ENCODE data around the gene PLXNA2.

GRCh38 chr1:208234721-208235120 is 9.5 kb downstream of the PLXNA2 start:
- TF ChIP-seq, protein P1, sequence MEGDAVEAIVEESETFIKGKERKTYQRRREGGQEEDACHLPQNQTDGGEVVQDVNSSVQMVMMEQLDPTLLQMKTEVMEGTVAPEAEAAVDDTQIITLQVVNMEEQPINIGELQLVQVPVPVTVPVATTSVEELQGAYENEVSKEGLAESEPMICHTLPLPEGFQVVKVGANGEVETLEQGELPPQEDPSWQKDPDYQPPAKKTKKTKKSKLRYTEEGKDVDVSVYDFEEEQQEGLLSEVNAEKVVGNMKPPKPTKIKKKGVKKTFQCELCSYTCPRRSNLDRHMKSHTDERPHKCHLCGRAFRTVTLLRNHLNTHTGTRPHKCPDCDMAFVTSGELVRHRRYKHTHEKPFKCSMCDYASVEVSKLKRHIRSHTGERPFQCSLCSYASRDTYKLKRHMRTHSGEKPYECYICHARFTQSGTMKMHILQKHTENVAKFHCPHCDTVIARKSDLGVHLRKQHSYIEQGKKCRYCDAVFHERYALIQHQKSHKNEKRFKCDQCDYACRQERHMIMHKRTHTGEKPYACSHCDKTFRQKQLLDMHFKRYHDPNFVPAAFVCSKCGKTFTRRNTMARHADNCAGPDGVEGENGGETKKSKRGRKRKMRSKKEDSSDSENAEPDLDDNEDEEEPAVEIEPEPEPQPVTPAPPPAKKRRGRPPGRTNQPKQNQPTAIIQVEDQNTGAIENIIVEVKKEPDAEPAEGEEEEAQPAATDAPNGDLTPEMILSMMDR (IDR thresholded peaks at IDR 0.05) = no peak
- TF ChIP-seq POLR2AphosphoS5 (IDR thresholded peaks at IDR 0.05; ENCODE audit: insufficient read depth in 1 of 2, low read depth in 1 of 2) = no peak

Measured in vagina (tissue), 2 donors.